ENCODE data around the gene SLC12A8. TPM values are rescaled to one million over a fixed set of nuclear protein-coding genes. Genes with fewer than 3 reads are reported as not detected.

SLC12A8 gene
- total RNA-seq, 1 donor from 2014 or later, result 24.2 TPM

DNA sequence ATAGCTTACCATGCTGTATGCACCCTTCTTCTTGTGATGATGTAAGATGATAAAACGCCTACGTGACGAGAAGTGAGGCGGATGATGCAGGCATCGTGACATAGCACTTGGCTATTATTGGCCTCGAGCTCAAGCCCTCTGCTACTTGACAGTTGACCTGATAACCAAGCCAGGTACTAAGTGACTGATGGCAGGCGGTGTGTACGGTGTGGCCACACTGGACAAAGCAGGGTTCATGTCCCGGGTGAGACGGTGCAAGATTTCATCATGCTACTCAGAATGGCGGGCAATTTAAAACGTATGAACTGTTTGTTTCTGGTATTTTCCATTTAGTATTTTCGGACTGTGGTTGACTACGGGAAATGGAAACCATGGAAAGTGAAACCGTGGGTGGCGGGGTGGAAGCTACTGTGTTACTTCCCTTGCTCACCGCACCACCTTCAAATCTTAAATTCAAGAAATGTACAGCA, 57.7 kb downstream of the SLC12A8 start:
- ATAC-seq, result no peak
- peak; percentile 33 for DNase-seq (ENCODE audit: low spot score)

DNA sequence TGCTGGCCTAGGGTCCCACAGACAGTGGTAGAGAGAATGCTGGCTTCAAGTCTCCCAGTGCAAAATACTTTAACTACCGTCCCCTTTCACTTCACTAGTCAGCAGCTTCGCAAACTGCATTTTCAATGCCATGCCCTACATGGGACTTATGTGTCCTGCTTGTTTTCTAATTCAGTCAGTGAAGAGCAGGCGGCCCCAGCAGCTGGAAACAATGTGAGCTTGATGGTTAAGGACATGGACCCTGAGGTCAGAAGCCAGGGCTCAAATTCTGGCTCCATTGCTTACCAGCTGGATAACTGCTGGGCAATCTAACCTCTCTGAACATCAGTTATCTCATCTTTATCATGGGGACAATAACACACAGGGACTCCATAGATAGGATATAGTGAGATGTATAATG, 58.4 kb downstream of the SLC12A8 start:
- no peak for DNase-seq (ENCODE audit: low spot score)
- no peak for ATAC-seq

DNA sequence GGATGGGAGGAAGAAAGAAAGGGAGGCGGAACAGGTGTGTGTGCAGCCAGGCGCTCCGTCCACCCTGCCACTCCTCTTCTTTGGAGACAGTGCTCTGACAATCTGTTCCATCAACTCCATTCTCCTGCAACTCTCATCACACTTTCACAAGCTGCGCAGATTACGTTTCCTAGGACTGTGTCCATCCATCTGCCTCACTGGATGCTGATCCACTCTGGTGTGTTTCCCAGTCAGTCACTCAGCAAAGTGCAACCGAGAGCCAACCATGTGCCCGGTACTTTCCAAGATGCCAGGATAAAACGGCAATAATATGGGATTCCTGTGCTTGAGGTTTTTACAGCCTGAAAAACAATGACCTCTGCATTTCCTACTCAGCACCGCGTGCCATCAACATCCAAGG, 59.6 kb downstream of the SLC12A8 start:
- ATAC-seq (no peak), DNase-seq (ENCODE audit: low spot score) (no peak)

DNA sequence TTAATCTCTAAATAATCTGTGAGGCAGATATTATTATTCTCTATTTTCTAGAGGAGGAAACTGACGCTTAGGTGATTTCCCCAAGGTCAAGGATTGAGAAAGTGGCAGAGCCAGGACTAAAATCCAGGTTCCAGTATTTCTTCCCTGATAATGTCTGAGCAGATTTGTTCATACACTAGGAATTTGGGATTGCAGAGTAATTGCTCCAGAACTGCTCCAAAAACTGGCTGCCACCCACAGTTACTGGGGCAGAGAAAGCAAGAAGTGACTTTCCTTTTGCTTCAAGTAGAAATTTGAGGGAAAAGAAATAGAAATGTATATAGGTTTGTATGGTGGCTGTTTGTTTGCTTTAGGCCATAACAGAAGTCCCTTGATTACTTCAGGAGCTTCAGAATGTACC, 60.6 kb downstream of the SLC12A8 start:
- no peak for ATAC-seq

DNA sequence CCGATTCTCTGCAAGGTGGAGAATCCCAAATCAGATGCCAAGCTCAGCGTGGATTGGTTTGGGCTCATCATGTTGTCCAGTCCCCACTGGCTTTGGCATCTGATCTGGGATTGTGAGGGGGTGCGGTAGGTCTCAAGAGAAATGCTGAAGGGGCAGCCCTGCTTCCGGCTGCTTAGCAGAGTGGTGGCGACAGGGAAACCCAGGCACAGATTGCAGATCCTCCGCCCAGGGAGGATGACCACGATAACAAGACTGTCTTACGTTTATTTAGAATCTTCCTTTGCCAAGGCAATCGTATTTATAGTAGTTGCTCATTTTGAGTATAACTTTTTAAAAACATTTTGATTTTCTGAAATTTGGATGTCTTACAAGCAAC, 61.1 kb downstream of the SLC12A8 start:
- no peak for ATAC-seq
- DNase-seq (ENCODE audit: low spot score), result no peak

More for the DNA sequence above, 60.6 kb downstream of the SLC12A8 start:
- DNase-seq (ENCODE audit: low spot score), result no peak

DNA sequence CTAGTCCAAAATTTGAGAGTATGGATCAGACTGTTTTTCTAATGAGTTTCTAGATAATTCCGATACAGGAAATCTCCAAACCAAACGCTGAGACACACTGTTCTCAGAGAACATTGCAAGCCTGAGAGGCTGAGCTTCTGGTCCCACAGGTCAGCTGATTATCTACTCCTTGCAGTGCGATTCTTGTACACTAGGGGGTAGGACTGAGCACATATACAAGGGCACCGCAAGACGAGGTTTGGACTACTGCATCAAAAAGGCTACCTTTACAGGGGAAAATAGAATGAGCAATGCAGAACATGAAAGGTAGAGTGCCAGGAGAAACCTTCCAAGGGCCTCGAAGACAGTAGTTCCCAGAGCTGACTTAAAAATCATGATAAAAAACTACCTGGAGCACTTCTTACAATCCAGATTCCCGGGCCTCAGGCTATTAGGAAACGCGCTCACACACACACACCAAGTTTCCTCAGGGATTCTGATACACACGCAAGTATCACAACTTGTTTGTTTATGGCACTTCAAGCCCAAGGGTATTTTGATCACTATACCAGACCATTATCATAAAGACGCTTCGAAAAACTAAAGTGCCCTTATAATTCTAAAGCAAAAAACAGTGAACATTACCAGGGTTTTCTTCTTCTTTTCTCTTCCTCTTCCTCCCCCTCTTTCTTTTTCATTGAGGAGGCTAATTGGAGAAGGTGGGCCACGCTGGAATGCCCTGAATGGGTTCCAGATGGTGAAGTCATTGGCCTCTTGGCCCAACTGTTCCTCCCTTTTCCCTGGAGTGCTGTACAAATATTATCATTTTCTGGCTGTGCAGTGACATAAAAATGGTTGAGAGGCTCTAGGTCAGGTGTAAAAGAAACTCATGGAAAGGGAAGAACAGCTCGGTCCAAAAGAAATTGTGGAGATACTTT, 61.8 kb downstream of the SLC12A8 start:
- DNase-seq (ENCODE audit: low spot score) (no peak), ATAC-seq (peak; percentile 49)

DNA sequence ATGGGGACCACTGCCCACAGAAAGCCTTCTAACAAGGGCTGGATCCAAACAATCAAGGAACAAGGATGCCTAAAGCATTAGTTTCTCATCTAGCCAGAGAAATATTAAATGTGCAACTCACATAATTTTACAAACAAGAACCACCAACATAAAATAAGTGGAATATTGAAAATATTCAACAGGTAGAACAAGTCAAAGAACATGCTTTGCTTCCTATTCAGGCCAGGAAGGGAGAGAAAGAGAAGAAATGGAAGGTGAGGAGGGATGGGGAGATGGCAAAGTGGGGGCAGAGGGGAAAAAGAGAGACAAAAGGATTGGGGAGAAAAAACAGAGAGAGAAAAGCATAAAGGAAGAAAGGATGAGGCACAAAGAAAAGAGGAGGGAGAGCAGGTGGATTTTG, 63.1 kb downstream of the SLC12A8 start:
- DNase-seq (ENCODE audit: low spot score) (no peak), ATAC-seq (no peak)

DNA sequence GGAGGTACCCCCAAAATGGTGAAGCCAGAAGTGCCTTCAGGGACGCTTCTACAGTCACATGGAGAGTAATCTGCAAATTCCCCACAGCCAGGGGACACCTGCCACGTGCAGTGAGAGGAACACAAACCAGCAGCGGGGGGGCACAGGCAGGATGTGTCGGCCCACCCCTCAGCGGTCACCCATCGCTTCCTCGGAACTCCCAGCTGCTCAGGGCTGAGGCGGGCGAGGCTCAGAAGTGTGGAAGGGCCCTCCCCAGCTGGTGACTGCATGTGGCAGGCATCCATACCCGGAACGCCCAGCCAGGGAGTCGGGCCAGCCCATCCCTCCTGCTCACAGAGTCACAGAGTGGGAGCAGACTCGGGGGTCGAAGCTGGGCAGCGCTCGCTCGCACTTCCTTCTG, 63.7 kb downstream of the SLC12A8 start:
- ATAC-seq, result peak; percentile 3

DNA sequence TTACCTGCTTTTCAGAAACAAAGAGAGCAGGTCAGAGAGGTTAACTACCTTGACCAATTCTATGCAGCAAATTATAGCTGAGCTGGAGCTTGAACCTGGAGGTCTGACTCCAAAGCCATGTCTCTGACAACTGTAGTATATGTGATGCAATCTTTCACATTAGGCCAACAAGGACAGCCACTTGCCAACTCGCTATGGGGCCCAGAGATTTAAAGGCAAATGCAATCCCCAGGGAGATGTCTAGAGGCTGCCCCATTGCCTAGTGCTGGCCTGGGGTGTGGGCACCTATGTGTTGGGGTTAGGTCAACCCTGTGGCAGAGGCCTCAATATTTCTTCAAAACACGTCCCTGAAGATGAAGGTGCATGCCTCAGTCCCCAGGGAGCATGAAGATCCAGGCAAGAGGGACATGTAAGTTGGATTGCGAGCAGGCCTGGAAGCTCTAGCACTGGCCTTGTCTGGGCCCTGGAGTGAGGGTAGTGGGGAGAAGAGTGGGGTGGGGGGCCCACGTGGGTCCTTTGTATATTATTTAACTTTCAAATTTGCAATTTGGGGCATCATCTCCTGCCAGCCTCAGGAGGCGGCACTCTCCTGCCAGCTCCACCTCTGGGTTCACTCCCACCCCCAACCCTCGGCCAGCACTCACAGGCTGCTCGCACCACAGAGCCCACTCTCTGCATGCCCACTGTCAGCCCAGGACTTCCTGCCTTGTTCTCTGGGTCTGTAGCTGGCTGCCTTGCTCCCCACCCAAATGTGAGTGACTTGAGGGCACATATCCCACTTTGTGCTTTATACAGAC, 64.3 kb downstream of the SLC12A8 start:
- DNase-seq (ENCODE audit: low spot score), result peak; percentile 59
- ATAC-seq, result peak; percentile 77

More for the DNA sequence above, 63.7 kb downstream of the SLC12A8 start:
- no peak for DNase-seq (ENCODE audit: low spot score)

DNA sequence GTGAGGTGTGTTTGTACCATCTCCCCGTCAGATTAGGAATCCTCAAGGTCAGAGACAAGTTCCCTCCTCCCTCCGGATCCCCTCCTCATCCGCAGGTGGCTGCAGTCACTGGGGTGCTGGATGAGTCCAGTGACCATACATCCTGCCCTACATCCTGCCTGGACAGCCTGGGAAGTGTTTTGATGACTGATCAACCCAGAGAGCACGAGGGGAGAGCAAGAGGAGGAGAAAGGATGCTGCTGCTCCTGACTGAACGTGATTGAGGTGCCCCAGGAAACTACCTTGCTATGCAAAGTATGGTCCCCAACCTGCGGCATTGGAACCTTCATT, 65.1 kb downstream of the SLC12A8 start:
- peak; percentile 11 for ATAC-seq
- no peak for DNase-seq (ENCODE audit: low spot score)

DNA sequence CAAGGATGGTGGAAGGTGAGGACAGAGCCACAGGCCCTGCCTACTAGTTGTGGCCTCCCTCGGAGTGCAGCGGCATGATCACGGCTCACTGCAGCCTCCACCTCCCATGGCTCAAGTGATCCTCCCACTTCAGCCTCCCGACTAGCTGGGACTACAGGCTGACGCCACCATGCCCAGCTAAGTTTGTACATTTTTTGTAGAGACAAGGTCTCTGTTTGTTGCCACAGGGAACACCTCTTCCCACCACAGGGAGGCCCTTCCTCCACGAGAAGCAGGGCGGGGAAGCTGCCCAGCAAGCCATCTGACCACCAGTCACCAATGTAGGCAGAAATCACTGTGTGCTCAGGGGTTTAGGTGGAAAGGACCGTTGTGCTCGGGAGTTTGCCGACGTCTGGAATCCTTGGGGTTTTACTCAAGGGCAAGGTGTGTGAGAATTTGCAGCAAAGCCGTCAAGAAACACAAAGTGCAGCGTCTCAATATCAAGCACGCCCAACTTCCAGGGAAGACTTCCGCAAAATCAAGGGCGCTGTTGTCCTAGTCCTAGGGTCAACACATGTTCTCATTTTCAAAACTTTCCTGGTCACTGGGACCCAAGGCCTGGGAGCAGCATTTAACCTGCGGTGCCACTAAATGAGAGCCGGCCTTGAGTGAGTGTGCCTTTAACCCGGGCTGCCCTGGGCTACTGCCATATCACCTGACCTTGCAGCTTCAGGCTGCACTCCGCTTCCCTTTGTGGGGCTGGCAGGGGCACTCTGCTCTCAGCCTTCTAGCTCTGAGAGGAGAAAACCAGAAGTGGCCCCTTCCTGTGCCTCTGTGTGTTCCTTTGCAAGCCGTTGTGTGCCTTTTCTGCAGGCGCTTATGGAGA, 65.7 kb downstream of the SLC12A8 start:
- ATAC-seq, result peak; percentile 82
- peak; percentile 76 for DNase-seq (ENCODE audit: low spot score)

DNA sequence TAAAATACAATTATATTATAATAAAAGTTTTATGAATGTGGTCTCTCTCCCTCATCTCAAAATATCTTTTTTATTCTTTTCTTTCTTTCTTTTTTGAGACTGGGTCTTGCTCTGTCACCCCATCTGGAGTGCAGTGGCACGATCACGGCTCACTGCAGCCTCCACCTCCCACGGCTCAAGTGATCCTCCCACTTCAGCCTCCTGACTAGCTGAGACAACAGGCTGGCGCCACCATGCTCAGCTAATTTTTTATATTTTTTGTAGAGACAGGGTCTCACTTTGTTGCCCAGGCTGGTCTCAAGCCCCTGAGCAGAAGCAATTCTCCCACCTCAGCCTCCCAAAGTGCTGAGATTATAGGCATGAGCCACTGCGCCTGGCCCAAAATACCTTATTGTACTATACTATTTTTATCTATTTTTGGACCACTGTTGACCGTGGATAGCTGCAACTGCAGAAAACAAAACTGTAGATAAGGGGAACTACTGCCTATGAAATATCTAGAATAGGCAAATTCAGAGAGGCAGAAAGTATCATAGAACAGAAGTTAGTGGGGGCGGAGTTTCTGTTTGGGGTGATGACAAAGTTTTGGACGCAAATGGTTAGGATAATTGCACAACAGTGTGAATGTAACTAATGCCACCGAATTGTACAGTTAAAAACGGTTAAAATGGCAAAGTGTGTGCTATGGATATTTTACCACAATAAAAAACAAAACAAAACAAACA, 66.6 kb downstream of the SLC12A8 start:
- ATAC-seq, result no peak

DNA sequence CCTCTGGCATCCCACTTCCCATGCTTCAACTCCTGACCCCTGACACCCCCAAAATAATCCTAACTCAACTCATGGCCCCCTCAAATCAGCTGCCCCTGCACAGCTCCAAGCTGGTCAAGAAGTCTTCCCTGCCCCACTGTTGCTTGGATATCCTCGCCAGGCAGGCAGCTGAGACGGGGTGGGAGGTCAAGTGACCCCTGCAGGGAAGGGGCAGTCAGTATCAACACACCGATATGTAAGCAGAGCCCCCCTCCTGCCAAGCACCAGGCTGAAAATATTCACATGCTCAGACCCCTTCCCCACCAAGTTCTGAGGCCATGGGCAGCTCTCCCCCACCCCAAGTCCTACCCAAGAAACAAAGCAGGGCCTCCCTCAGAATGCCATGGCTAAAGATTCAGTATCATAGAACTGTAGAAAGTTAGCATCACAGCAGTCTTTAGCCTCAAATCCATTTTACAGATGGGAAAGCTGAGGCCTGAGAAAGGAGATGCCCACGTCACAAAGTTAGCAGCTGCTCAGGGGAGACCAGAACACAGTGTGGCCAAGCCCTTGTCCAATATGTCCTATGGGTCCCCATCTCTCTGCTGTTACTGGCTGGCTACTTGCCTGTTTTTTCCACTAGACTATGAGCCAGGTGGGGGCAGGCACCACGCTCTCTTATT, 67.8 kb downstream of the SLC12A8 start:
- ATAC-seq, result no peak
- DNase-seq (ENCODE audit: low spot score), result no peak

More for the DNA sequence above, 66.6 kb downstream of the SLC12A8 start:
- no peak for DNase-seq (ENCODE audit: low spot score)

DNA sequence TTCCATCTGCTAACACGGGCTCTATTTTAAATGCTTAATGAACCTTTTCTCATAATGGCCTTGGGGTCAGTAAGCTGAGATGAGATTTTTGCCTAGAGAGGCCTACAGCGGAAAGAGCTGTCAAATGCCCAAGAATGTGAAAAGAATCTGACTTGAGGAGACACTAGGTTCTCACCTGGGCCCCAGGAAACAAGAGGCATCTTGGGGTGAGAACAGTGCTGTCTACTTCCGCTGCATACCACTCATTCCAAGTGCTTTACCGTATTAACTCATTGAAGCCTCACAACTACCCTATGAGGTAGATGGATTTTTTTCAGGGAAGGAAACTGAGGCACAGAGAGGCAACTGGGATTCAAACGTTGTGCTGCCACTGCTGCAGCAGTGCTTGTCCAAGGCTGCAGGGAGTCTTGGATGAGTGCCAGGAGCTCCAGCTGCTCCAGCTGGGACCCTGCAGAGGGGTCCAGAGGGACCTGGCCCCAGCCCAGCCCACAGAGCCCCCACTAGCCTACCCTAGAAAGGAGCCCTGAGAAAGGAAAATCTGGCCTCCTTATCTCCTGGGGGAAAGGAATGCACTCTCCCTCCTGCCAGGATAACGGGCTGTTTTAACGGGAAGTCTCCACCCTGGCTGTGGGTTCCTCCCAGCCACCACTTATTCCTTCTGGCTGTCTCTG, 68.4 kb downstream of the SLC12A8 start:
- ATAC-seq (no peak), DNase-seq (ENCODE audit: low spot score) (no peak)

DNA sequence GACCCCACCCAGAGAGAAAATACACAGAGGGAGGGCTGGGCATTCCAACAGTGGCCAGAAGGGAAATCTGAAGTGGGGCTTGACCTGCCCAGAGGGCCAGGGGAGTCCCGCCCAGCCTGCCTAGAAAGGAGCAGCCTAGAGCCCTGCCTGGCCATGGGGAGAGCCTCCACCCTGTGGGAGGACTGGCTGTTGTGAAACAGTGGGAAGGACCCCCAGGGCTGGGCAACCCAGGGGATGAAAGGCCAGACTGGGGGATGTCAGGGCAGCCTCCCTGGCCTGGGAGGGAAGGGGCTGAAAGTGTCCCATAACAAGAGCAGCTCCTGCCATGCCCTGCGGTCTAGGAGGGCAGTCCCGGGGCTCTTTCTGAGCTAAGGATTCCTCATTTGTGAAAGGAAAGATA, 69.0 kb downstream of the SLC12A8 start:
- ATAC-seq (no peak), DNase-seq (ENCODE audit: low spot score) (no peak)

DNA sequence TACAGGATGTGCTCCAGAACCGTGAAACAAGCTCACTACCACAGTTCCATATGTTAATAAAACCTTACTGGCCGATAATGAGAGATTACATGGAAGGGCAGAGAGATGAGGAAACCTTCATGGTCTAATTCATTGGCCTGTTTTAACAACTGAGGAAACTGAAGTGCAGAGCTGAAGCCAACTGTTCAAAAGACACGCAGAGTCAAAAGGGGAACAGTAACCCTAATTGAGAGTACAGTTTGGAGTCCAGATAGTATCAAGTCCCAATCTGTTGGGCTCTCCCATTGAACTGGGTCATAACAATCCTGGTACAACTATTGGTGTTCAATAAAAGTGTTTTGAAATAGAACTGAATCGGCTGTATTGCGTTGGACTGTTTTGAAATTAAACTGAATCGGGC, 69.6 kb downstream of the SLC12A8 start:
- ATAC-seq, result no peak

DNA sequence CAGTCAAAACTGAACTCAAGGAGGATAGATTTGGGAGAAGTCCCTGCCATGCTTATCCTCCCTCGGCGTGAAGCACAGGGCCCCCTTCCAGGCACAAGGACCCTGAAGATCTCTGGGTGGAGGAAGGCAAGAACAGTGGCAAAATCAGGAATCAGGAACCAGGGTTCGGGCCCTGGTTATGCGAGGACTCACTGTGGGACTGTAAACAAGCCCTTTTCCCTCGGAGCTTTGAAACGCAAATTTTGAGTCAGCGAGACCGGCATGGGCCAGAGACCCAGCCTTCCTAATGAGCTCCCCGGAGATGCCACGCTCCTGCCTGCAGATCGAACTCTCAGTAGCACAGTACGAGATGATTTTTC, 70.1 kb downstream of the SLC12A8 start:
- no peak for ATAC-seq
- DNase-seq (ENCODE audit: low spot score), result no peak

More for the DNA sequence above, 69.6 kb downstream of the SLC12A8 start:
- no peak for DNase-seq (ENCODE audit: low spot score)

DNA sequence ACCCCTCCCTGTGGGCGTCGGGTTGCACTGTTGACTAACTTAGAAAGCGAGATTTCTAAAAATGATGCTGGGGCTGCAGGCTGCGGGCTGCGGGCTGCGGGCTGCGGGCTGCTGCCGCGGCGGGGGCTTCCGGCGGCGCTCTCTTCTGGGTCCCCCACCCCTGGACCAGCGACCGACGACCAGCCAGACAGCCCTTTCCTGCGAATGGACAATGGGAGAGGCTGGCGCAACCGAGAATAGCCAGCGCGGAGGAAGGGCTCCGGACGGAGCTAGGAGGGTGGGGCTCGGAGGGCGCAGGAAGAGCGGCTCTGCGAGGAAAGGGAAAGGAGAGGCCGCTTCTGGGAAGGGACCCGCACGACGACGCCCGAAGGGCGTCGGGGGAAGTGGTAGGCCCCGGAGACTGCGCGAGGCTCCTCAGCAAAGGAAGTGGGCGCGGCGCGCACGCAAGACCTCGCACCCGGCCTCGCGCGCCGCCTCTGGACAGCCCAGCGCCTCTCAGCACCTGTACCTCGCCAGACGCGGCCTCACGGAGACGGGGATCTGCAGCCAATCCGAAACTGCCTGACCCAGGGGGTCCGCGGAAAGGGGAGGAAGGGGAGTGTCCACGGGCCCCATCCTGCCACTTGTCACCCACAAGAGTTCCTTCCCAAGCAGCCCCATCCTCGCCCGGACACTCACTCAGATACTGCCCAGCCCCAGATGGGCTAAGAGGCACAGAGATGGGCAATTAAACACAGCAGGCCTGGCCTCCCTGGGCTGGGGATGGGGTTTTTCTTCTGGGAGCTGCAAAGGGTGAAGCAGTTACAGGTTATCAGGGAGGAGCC, 70.7 kb downstream of the SLC12A8 start:
- ATAC-seq, result peak; percentile 65
- no peak for DNase-seq (ENCODE audit: low spot score)
